ENCODE results near the gene DNAI2. TPM values are rescaled to one million over a fixed set of nuclear protein-coding genes. Genes with fewer than 3 reads are reported as not detected.

DNAI2 gene
- polyA plus RNA-seq, 1 experiment = not detected

DNA sequence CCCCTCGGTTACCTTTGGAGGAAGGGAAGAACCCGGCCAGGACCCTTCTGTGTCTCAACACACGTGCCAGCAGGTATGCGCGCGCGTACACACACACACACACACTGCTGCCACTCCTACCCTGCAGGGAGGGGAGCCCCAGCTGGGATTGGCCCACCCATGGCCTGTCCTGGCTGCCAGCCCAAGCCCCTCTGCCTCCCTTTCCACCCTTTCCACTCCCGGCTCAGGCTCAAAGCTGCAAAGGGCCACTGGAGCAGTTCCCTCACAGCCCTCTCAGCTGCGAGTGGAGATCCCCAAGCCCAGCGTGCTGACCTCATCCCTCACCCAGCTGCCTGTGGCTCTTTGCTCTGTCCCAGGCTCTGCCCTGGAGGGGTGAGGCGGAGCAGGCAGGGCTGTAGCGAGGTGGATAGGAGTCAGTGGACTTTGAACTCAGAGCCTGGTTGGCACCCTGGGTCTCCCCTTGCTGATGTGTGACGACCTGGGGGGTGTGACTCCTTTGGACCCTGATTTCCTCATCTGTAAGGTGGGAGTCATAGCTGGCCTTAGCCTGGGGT is 66.5 kb downstream of the DNAI2 start:
- Histone ChIP-seq H3K27ac (ENCODE audit: low read depth, low read length) (no peak overlapping the region), H3K27me3 (ENCODE audit: control insufficient read depth, insufficient read depth, low read length) (no peaks in the 10 kb centered on the region), H3K4me3 (ENCODE audit: low read depth, low read length) (no peak overlapping the region), H3K9me3 (ENCODE audit: control insufficient read depth, insufficient read depth, low read length) (no peaks in the 10 kb centered on the region; the same call in 1 of the 2 replicates)
- no peak for DNase-seq (ENCODE audit: low read depth, low spot score)
- CTCF ChIA-PET = no interaction called here
- POLR2A ChIA-PET = no interaction called here
- TF ChIP-seq, protein P1, sequence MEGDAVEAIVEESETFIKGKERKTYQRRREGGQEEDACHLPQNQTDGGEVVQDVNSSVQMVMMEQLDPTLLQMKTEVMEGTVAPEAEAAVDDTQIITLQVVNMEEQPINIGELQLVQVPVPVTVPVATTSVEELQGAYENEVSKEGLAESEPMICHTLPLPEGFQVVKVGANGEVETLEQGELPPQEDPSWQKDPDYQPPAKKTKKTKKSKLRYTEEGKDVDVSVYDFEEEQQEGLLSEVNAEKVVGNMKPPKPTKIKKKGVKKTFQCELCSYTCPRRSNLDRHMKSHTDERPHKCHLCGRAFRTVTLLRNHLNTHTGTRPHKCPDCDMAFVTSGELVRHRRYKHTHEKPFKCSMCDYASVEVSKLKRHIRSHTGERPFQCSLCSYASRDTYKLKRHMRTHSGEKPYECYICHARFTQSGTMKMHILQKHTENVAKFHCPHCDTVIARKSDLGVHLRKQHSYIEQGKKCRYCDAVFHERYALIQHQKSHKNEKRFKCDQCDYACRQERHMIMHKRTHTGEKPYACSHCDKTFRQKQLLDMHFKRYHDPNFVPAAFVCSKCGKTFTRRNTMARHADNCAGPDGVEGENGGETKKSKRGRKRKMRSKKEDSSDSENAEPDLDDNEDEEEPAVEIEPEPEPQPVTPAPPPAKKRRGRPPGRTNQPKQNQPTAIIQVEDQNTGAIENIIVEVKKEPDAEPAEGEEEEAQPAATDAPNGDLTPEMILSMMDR (IDR thresholded peaks at IDR 0.05; ENCODE audit: low read depth, low read length) = no peak

DNA sequence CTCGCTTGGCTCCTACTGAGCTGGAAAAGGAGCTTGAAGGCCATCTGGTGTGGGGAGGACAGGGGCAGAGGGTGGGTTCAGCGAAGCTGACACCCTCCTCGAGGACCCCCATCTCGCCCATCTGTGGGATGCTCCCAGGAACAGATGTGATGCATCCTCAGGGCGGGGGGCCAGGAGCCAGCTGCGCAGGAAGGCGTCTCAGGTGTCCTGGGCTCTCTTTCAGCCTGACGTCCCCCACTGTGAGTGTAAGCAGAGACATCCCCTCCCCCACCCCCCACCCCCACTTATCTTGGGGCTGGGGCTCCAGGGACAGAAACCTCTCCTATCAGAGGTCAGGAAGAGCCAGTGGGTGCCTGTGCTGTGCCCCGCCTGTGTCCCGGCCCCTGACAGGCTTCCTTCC is 68.2 kb downstream of the DNAI2 start:
- Histone ChIP-seq H3K27me3 (ENCODE audit: control insufficient read depth, insufficient read depth, low read length) (no peaks in the 10 kb centered on the region), H3K4me3 (ENCODE audit: low read depth, low read length) (no peak overlapping the region), H3K27ac (ENCODE audit: low read depth, low read length) (no peak overlapping the region), H3K9me3 (ENCODE audit: control insufficient read depth, insufficient read depth, low read length) (no peaks in the 10 kb centered on the region; the same call in 1 of the 2 replicates)
- ChIA-PET CTCF (interaction anchor here (1.0 kb wide), 1 partner anchor 26 kb away, joined by 4 read pairs; no protein-coding TSS in a partner anchor), POLR2A (no interaction called here)
- TF ChIP-seq, protein P1 (IDR thresholded peaks at IDR 0.05; ENCODE audit: low read depth, low read length) = no peak
- DNase-seq (ENCODE audit: low read depth, low spot score) = no peak

DNA sequence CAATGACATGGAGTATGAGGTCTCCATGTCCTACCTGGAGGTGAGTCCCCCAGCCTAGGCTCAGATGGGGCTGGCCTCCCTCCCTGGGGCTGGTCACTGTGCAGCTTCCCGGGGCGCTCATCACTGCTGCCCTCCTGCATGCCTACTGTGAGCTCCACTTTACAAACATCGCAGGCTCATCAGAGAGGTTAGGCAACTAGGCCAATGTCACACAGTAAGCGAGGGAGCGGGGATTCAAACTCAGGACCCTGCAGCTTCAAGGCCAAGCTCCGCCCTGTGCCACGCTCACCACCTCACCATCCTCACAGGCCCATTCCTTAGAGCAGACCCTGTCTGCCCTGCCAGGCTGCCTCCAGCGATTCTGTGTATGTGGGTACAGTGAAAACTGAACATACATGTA is 69.1 kb downstream of the DNAI2 start:
- H3K27me3 ChIP-seq (ENCODE audit: control insufficient read depth, insufficient read depth, low read length) = no peaks in the 10 kb centered on the region
- no peak overlapping the region for H3K4me3 ChIP-seq (ENCODE audit: low read depth, low read length)
- no peaks in the 10 kb centered on the region; the same call in 1 of the 2 replicates for H3K9me3 ChIP-seq (ENCODE audit: control insufficient read depth, insufficient read depth, low read length)
- CTCF ChIA-PET = interaction anchor here (1.0 kb wide), 1 partner anchor 25 kb away, joined by 4 read pairs; no protein-coding TSS in a partner anchor
- TF ChIP-seq, protein P1 (IDR thresholded peaks at IDR 0.05; ENCODE audit: low read depth, low read length) = no peak
- no peak for DNase-seq (ENCODE audit: low read depth, low spot score)
- POLR2A ChIA-PET = no interaction called here
- no peak overlapping the region for H3K27ac ChIP-seq (ENCODE audit: low read depth, low read length)

DNA sequence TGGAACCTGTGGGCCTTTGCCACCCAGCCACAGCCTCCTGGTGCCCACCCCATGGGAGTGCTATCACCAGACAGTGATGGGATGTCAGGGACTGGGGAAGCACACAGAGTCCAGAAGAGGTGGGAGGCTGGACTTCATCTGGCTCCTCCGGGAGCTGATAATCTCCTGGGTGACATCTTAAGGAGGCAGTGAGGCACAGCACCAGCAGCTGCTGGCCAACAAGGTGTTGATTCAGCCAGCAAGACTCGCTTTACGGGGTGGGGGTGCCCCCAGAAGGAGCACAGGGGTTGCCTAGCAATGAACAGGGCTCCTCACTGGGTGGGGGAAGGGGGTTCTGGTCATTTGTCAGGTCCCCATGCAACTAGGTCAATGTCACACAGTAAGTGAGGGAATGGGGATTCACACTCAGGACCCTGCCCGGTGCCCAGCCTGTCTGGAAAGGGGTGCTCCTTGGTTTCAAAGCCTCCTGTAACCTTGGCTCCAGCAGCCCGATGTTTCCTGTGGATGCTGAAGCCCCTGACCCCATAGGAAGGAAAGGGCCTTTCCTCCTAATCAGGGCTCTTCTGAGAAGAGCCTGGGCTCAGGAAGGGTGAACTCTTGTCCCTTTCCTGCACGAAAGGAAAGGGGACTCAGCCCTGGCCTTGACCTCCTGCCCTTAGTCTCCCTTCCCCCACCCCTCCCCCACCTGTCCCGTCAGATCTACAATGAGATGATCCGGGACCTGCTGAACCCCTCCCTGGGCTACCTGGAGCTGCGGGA is 69.7 kb downstream of the DNAI2 start:
- ChIA-PET CTCF (no interaction called here), POLR2A (no interaction called here)
- DNase-seq (ENCODE audit: low read depth, low spot score) = no peak

More for the DNA sequence above, 69.7 kb downstream of the DNAI2 start:
- Histone ChIP-seq H3K27ac (ENCODE audit: low read depth, low read length) (no peak overlapping the region), H3K27me3 (ENCODE audit: control insufficient read depth, insufficient read depth, low read length) (no peaks in the 10 kb centered on the region), H3K4me3 (ENCODE audit: low read depth, low read length) (no peak overlapping the region), H3K9me3 (ENCODE audit: control insufficient read depth, insufficient read depth, low read length) (no peaks in the 10 kb centered on the region; the same call in 1 of the 2 replicates)
- TF ChIP-seq, protein P1 (IDR thresholded peaks at IDR 0.05; ENCODE audit: low read depth, low read length) = no peak
